HS-5 (cell line): ENCODE results near the gene MIDN.

Experiments
- DNase-seq: peaks from one replicate; pipeline ENCODE4 v3.0.0-alpha.2; 2012; ENCODE audit warnings: low read depth

MIDN gene

GRCh38 chr19:1220976-1221903, 27.1 kb upstream of the MIDN start:
- DNase-seq = no peak

- no peak for DNase-seq
These were observed 26.5 kb upstream of the MIDN start for GRCh38 chr19:1221904-1222255.

- DNase-seq = no peak
These were observed 26.0 kb upstream of the MIDN start for GRCh38 chr19:1222394-1222793.

GRCh38 chr19:1223018-1223855, 25.1 kb upstream of the MIDN start:
- DNase-seq = no peak

- no peak for DNase-seq
These were observed 24.1 kb upstream of the MIDN start for GRCh38 chr19:1224047-1224825.

GRCh38 chr19:1224847-1225246, 23.5 kb upstream of the MIDN start:
- no peak for DNase-seq

- DNase-seq = no peak
These were observed 22.8 kb upstream of the MIDN start for GRCh38 chr19:1225440-1226226.

- DNase-seq = no peak
These were observed 22.2 kb upstream of the MIDN start for GRCh38 chr19:1226227-1226518.

GRCh38 chr19:1226522-1227303, 21.7 kb upstream of the MIDN start:
- no peak for DNase-seq

- no peak for DNase-seq
These were observed 20.9 kb upstream of the MIDN start for GRCh38 chr19:1227304-1228054.

GRCh38 chr19:1228161-1228957, 20.0 kb upstream of the MIDN start:
- DNase-seq = no peak

GRCh38 chr19:1229056-1229923, 19.1 kb upstream of the MIDN start:
- no peak for DNase-seq

GRCh38 chr19:1229924-1230782, 18.2 kb upstream of the MIDN start:
- DNase-seq = no peak

GRCh38 chr19:1230783-1231489, 17.4 kb upstream of the MIDN start:
- DNase-seq = no peak

GRCh38 chr19:1231729-1232637, 16.4 kb upstream of the MIDN start:
- DNase-seq = no peak

- no peak for DNase-seq
These were observed 15.7 kb upstream of the MIDN start for GRCh38 chr19:1232652-1233072.
